Endothelial cell of umbilical vein (primary cell): Measurements from ENCODE around the gene COA3.

Experiments
- CTCF ChIP-seq, 2 donors: IDR thresholded peaks; 1 replicate in 1 of 2; 2 replicates in 1 of 2; pipeline ENCODE4 v1.5.1; 2011; ENCODE audit warnings: low read length in 2 of 2, mild to moderate bottlenecking in 2 of 2, moderate library complexity in 2 of 2, control low read depth in 1 of 2, inconsistent platforms in 1 of 2, low read depth in 1 of 2; ENCODE audit not compliant: insufficient read depth in 1 of 2; ENCODE audit errors: extremely low read depth in 1 of 2
- EZH2 ChIP-seq: IDR thresholded peaks from 2 replicates; pipeline ENCODE4 v1.6.1; 2012; ENCODE audit warnings: borderline replicate concordance, low read depth, mild to moderate bottlenecking, moderate library complexity, low read length, inconsistent platforms; ENCODE audit not compliant: severe bottlenecking
- FOS ChIP-seq: IDR thresholded peaks from 2 replicates; pipeline ENCODE4 v1.6.1; 2011; ENCODE audit warnings: mild to moderate bottlenecking, low read length, moderate library complexity, borderline replicate concordance; ENCODE audit not compliant: insufficient read depth
- POLR2A ChIP-seq: IDR thresholded peaks from 2 replicates; pipeline ENCODE4 v1.6.1; 2012; ENCODE audit warnings: low read depth, mild to moderate bottlenecking, control low read depth, low read length
- POLR2AphosphoS5 ChIP-seq: IDR thresholded peaks from 2 replicates; pipeline ENCODE4 v1.6.1; 2012; ENCODE audit warnings: low read depth, mild to moderate bottlenecking, control low read depth, low read length, moderate library complexity; ENCODE audit not compliant: insufficient read depth

DNA sequence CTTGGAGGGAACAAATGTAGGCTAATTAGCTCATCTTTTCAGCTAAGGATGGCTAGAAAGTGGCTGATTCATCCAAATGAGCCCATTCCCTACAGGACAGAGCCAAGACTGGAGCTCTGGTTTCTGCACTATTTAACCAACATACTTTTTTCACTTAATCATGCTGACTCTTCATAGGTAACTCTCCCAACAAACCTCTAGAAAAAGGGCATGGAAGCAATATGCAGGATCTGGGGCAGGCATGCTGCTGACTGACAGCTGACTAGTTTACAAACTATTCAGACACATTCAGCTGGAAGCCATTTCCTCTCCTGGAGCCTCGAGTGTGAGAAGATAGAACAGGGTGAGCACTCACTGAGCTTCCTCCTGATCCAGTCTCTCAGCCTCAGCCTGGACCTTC is 19.4 kb upstream of the COA3 start:
- TF ChIP-seq CTCF (IDR thresholded peaks at IDR 0.05; ENCODE audit: extremely low read depth in 1 of 2, insufficient read depth in 1 of 2, low read depth in 1 of 2, low read length in 2 of 2) (no peak), EZH2 (no peak), FOS (no peak), POLR2A (no peak), POLR2AphosphoS5 (no peak)
